Peyer's patch (tissue), 4 donors: ENCODE measurements around the gene ENTPD1.
"Not testable (repeated sequence)": the region's sequence is repeated elsewhere in the genome, so short reads cannot be mapped to it uniquely, and the experiment has no call there.

Experiments
- CTCF ChIP-seq, 6 experiments: fragments of 450-650 bp in 4 of 6; fragments of 200-600 bp in 2 of 6; sonication (generic) in 1 of 6; IDR thresholded peaks; one replicate each; pipeline ENCODE4 v1.5.1; 2017 to 2019; ENCODE audit warnings: antibody characterized with exemption in 6 of 6, mild to moderate bottlenecking in 3 of 6, moderate library complexity in 1 of 6
- POLR2A ChIP-seq, 2 donors: fragments of 450-650 bp; IDR thresholded peaks; one replicate each; pipeline ENCODE4 v1.5.1; 2017; ENCODE audit warnings: antibody characterized with exemption in 2 of 2, mild to moderate bottlenecking in 2 of 2, moderate library complexity in 2 of 2

GRCh38 chr10:95874783-95875182, 118.8 kb downstream of the ENTPD1 start:
- TF ChIP-seq CTCF, POLR2A (IDR thresholded peaks at IDR 0.05): not testable (repeated sequence)
